ENCODE measurements around the gene ZNF280D.

- TF ChIP-seq EP300 (conservative IDR thresholded peaks at IDR 0.05; ENCODE audit: poor library complexity, severe bottlenecking) (no peak), EZH2 (IDR thresholded peaks at IDR 0.05; ENCODE audit: borderline replicate concordance, insufficient read depth, low read length, poor library complexity, severe bottlenecking) (no peak), SMC3 (conservative IDR thresholded peaks at IDR 0.05; ENCODE audit: poor library complexity) (no peak), CTCF (IDR thresholded peaks at IDR 0.05; ENCODE audit: poor library complexity, severe bottlenecking) (no peak), RAD21 (conservative IDR thresholded peaks at IDR 0.05) (no peak)
Measured at GRCh38 chr15:56752986-56753385, 19.7 kb upstream of the ZNF280D start.
